HCT116 (cell line): Measurements from ENCODE around the gene PRKAR2A. TPM values are rescaled to one million over a fixed set of nuclear protein-coding genes. Genes with fewer than 3 reads are reported as not detected.
"Not testable (repeated sequence)": the region's sequence is repeated elsewhere in the genome, so short reads cannot be mapped to it uniquely, and the experiment has no call there.

Experiments
- ATAC-seq: fragments of 200-7000 bp; cut with Tn5 transposase; 2 replicates; pipeline ENCODE4 v1.9.1; 2020; ENCODE audit warnings: mild to moderate bottlenecking, moderate library complexity
- BruUV-seq: library from RNA; stranded (reverse); fragments of 400-500 nt; replicated peaks from 2 replicates; lab custom pipeline; 2021; lab: Mats Ljungman, UMichigan
- CTCF ChIA-PET: fragments of 300-600 bp; sonication (Branson Sonifier 250); formaldehyde crosslinking; loops from one replicate; lab custom pipeline; 2021; ENCODE audit warnings: antibody characterized with exemption; lab: Charles Lee
- POLR2A ChIA-PET: fragments of 300-600, 350-600 bp; sonication (Branson Sonifier 250); formaldehyde crosslinking; loops from one replicate; lab custom pipeline; 2021; ENCODE audit warnings: antibody characterized with exemption; lab: Charles Lee
- RAD21 ChIA-PET, 2 experiments: fragments of 300-600 bp; sonication (Branson Sonifier 250); formaldehyde crosslinking; loops; one replicate each; lab custom pipeline; 2023; ENCODE audit warnings: low total read pairs in 2 of 2; ENCODE audit not compliant: uncharacterized antibody in 2 of 2, unreplicated experiment in 2 of 2, low non-redundant PET in 1 of 2; lab: Charles Lee
- DNase-seq: peaks from one replicate; pipeline ENCODE4 v3.0.0-alpha.2; 2010; ENCODE audit warnings: low read depth, low spot score
- H2AFZ ChIP-seq: fragments of 200-600 bp; shearing (Covaris generic), sonication (generic); 2 replicates; pipeline ENCODE4 v1.6.1; 2017; ENCODE audit warnings: low read depth, mixed run types, mixed read lengths, antibody characterized with exemption, low read length; ENCODE audit not compliant: poor library complexity, severe bottlenecking
- H3K27ac ChIP-seq: 2 replicates; pipeline ENCODE4 v1.5.1; 2012; ENCODE audit warnings: low read depth, low read length
- H3K27me3 ChIP-seq: fragments of 200-600 bp; sonication (generic); 2 replicates; pipeline ENCODE4 v1.6.1; 2016; ENCODE audit warnings: mixed run types, low read length, mixed read lengths; ENCODE audit not compliant: insufficient read depth
- H3K36me3 ChIP-seq, 2 experiments: fragments of 200-500 bp in 1 of 2; fragments of 200-600 bp in 1 of 2; sonication (Bioruptor generic) in 1 of 2; sonication (generic) in 1 of 2; 2 replicates each; pipeline versions ENCODE4 v1.5.1 to v1.6.1; 2014 to 2016; ENCODE audit warnings: low read length in 2 of 2, inconsistent platforms in 1 of 2, mixed read lengths in 1 of 2, mixed run types in 1 of 2; ENCODE audit not compliant: insufficient read depth in 2 of 2, control insufficient read depth in 1 of 2
- H3K4me1 ChIP-seq, 2 experiments: fragments of 200-600 bp in 1 of 2; sonication (generic) in 1 of 2; 2 replicates each; pipeline versions ENCODE4 v1.5.1 to v1.6.1; 2012 to 2017; ENCODE audit warnings: low read length in 2 of 2, inconsistent platforms in 1 of 2, mild to moderate bottlenecking in 1 of 2, mixed read lengths in 1 of 2, mixed run types in 1 of 2, moderate library complexity in 1 of 2; ENCODE audit not compliant: insufficient read depth in 2 of 2, control insufficient read depth in 1 of 2
- H3K4me2 ChIP-seq: fragments of 200-600 bp; sonication (generic); 2 replicates; pipeline ENCODE4 v1.6.1; 2017; ENCODE audit warnings: mixed run types, low read length, mixed read lengths
- H3K4me3 ChIP-seq, 2 experiments: fragments of 200-600 bp in 1 of 2; sonication (generic) in 1 of 2; replicated peaks in 1 of 2; 2 replicates each; pipeline ENCODE4 v1.5.1; 2011 to 2016; ENCODE audit warnings: low read length in 2 of 2, control low read depth in 1 of 2, low read depth in 1 of 2, mild to moderate bottlenecking in 1 of 2, mixed read lengths in 1 of 2, mixed run types in 1 of 2
- H3K79me2 ChIP-seq: fragments of 200-600 bp; sonication (generic); 2 replicates; pipeline ENCODE4 v1.6.1; 2017; ENCODE audit warnings: mild to moderate bottlenecking, mixed run types, low read length, moderate library complexity, mixed read lengths; ENCODE audit not compliant: insufficient read depth
- H3K9ac ChIP-seq: fragments of 200-600 bp; sonication (generic); 2 replicates; pipeline ENCODE4 v1.6.1; 2016; ENCODE audit warnings: low read length, mixed read lengths
- H3K9me2 ChIP-seq: fragments of 200-600 bp; sonication (generic), shearing (Covaris generic); 2 replicates; pipeline ENCODE4 v1.6.1; 2017; ENCODE audit warnings: mixed run types, mild to moderate bottlenecking, moderate library complexity; ENCODE audit not compliant: insufficient read depth
- H3K9me3 ChIP-seq, 2 experiments: fragments of 200-500 bp in 1 of 2; fragments of 200-600 bp in 1 of 2; sonication (Bioruptor generic) in 1 of 2; sonication (generic) in 1 of 2; 2 replicates each; pipeline ENCODE4 v1.6.1; 2014 to 2017; ENCODE audit warnings: low read length in 2 of 2, mixed read lengths in 2 of 2, inconsistent platforms in 1 of 2, low read depth in 1 of 2, mild to moderate bottlenecking in 1 of 2, mixed run types in 1 of 2, moderate library complexity in 1 of 2; ENCODE audit not compliant: control insufficient read depth in 1 of 2, insufficient read depth in 1 of 2
- H4K20me1 ChIP-seq: fragments of 200-600 bp; sonication (generic), shearing (Covaris generic); 2 replicates; pipeline ENCODE4 v1.6.1; 2017; ENCODE audit warnings: mixed run types, mild to moderate bottlenecking, moderate library complexity; ENCODE audit not compliant: insufficient read depth
- ATF3 ChIP-seq: IDR thresholded peaks from 2 replicates; pipeline ENCODE4 v1.6.1; 2012
- CBX3 ChIP-seq: IDR thresholded peaks from 2 replicates; pipeline ENCODE4 v1.6.1; 2012; ENCODE audit warnings: low read depth
- CTCF ChIP-seq, 3 experiments: fragments of 200-600 bp in 1 of 3; sonication (generic) in 1 of 3; IDR thresholded peaks in 2 of 3; conservative IDR thresholded peaks in 1 of 3; 2 replicates each; pipeline ENCODE4 v1.5.1; 2012 to 2017; ENCODE audit warnings: low read depth in 2 of 3, low read length in 2 of 3, antibody characterized with exemption in 1 of 3, borderline replicate concordance in 1 of 3, control low read depth in 1 of 3, mild to moderate bottlenecking in 1 of 3, mixed read lengths in 1 of 3, mixed run types in 1 of 3, moderate library complexity in 1 of 3; ENCODE audit not compliant: insufficient read depth in 1 of 3
- EGR1 ChIP-seq: IDR thresholded peaks from 2 replicates; pipeline ENCODE4 v1.6.1; 2012; ENCODE audit warnings: low read depth
- ELF1 ChIP-seq: IDR thresholded peaks from 2 replicates; pipeline ENCODE4 v1.6.1; 2012; ENCODE audit warnings: low read depth, borderline replicate concordance
- EZH2 ChIP-seq: fragments of 200-600 bp; sonication (generic); IDR thresholded peaks from 2 replicates; pipeline ENCODE4 v1.6.1; 2017; ENCODE audit warnings: antibody characterized with exemption, mixed run types
- EZH2phosphoT487 ChIP-seq: fragments of 200-600 bp; IDR thresholded peaks from 2 replicates; pipeline ENCODE4 v1.6.1; 2018; ENCODE audit warnings: antibody characterized with exemption, borderline replicate concordance
- JUND ChIP-seq: IDR thresholded peaks from 2 replicates; pipeline ENCODE4 v1.6.1; 2012
- POLR2A ChIP-seq: IDR thresholded peaks from 2 replicates; pipeline ENCODE4 v1.7.0; 2011; ENCODE audit warnings: borderline replicate concordance; ENCODE audit not compliant: insufficient read depth, insufficient read length; ENCODE audit errors: extremely low read depth
- POLR2AphosphoS5 ChIP-seq: IDR thresholded peaks from 2 replicates; pipeline ENCODE4 v1.6.1; 2011; ENCODE audit warnings: mild to moderate bottlenecking, low read depth, low read length, moderate library complexity
- RAD21 ChIP-seq: IDR thresholded peaks from 2 replicates; pipeline ENCODE4 v1.6.1; 2012; ENCODE audit warnings: low read depth, mild to moderate bottlenecking
- SIN3A ChIP-seq: IDR thresholded peaks from 2 replicates; pipeline ENCODE4 v1.6.1; 2012; ENCODE audit warnings: low read depth
- SP1 ChIP-seq: IDR thresholded peaks from 2 replicates; pipeline ENCODE4 v1.6.1; 2012; ENCODE audit warnings: low read depth
- SRF ChIP-seq: IDR thresholded peaks from 2 replicates; pipeline ENCODE4 v1.6.1; 2012; ENCODE audit warnings: low read depth
- TCF7L2 ChIP-seq: IDR thresholded peaks from 2 replicates; pipeline ENCODE4 v1.7.0; 2011; ENCODE audit warnings: borderline replicate concordance, inconsistent platforms; ENCODE audit not compliant: insufficient read depth, insufficient read length; ENCODE audit errors: extremely low read depth
- YY1 ChIP-seq: IDR thresholded peaks from 2 replicates; pipeline ENCODE4 v1.6.1; 2011; ENCODE audit warnings: low read length, low read depth, moderate library complexity, mild to moderate bottlenecking; ENCODE audit not compliant: insufficient replicate concordance; ENCODE audit errors: extremely low read depth
- ZFX ChIP-seq: fragments of 450-650 bp; IDR thresholded peaks from 2 replicates; pipeline ENCODE4 v1.6.1; 2017
- ZNF274 ChIP-seq: fragments of 200-500 bp; sonication (Bioruptor generic); IDR thresholded peaks from 2 replicates; pipeline ENCODE4 v1.6.1; 2014; ENCODE audit warnings: mild to moderate bottlenecking, low read depth, low read length, inconsistent platforms
- intact Hi-C: fragments of 100-400 bp; cut with micrococcal nuclease; formaldehyde crosslinking; loops from 2 replicates; pipeline ENCODE4 v1.10.0; 2022
- total RNA-seq: library from RNA; stranded (reverse); gene quantifications from one replicate; pipeline ENCODE4 v1.2.1, GENCODE V29; 2021; ENCODE audit not compliant: unreplicated experiment

The PRKAR2A gene
- total RNA-seq, 1 experiment from 2014 or later: 63.3 TPM

- Histone ChIP-seq H3K4me3 (no peak overlapping the region), H3K4me1 (no peaks in the 10 kb centered on the region), H3K9ac (no peak overlapping the region), H3K27ac (no peak overlapping the region), H3K9me2 (no peaks in the 10 kb centered on the region), H3K79me2 (no peaks in the 10 kb centered on the region), H3K9me3 (no peaks in the 10 kb centered on the region), H3K27me3 (no peaks in the 10 kb centered on the region), H2AFZ (no peak overlapping the region), H3K36me3 (no peaks in the 10 kb centered on the region), H4K20me1 (no peaks in the 10 kb centered on the region), H3K4me2 (no peak overlapping the region)
- ATAC-seq (no peak), DNase-seq (no peak)
- RAD21 ChIA-PET: no interaction called here
- no TSS peak for BruUV-seq
- intact Hi-C loops: no loop called here
- POLR2A ChIA-PET: no interaction called here
- TF ChIP-seq JUND: no peak
- TF ChIP-seq ZNF274: no peak
- TF ChIP-seq POLR2AphosphoS5: no peak
- no peak for TF ChIP-seq EZH2
- no peak for TF ChIP-seq CTCF (IDR thresholded peaks at IDR 0.05 in 2 of 3, conservative IDR thresholded peaks at IDR 0.05 in 1 of 3; ENCODE audit: borderline replicate concordance in 1 of 3, insufficient read depth in 1 of 3, low read depth in 2 of 3, low read length in 2 of 3)
- no peak for TF ChIP-seq SIN3A
- no peak for TF ChIP-seq YY1
- TF ChIP-seq EGR1: no peak
- no peak for TF ChIP-seq SRF
- no peak for TF ChIP-seq ELF1
- TF ChIP-seq ATF3: no peak
- TF ChIP-seq SP1: no peak
- TF ChIP-seq POLR2A: no peak
- TF ChIP-seq CBX3: no peak
- no peak for TF ChIP-seq EZH2phosphoT487
- no peak for TF ChIP-seq TCF7L2
- no peak for TF ChIP-seq ZFX
- TF ChIP-seq RAD21: no peak
- CTCF ChIA-PET: no interaction called here
Measured at GRCh38 chr3:48723725-48724124, 123.9 kb downstream of the PRKAR2A start.

- not testable (repeated sequence) for H3K4me2 ChIP-seq, H3K4me3 ChIP-seq, ATAC-seq
Measured at GRCh38 chr3:48723293-48723692, 124.4 kb downstream of the PRKAR2A start.

More at GRCh38 chr3:48723293-48723692, 124.4 kb downstream of the PRKAR2A start:
- BruUV-seq, RAD21 ChIA-PET, H3K27me3 ChIP-seq, H3K9me3 ChIP-seq, DNase-seq, H3K36me3 ChIP-seq, H3K27ac ChIP-seq, intact Hi-C loops, POLR2A ChIA-PET, H3K9me2 ChIP-seq, H3K4me1 ChIP-seq, H3K79me2 ChIP-seq, H2AFZ ChIP-seq, CTCF ChIA-PET, H3K9ac ChIP-seq, H4K20me1 ChIP-seq: not testable (repeated sequence)
